ENCODE results near the gene SERAC1.

Gene SERAC1

GRCh38 chr6:158080849-158081656, 87.0 kb downstream of the SERAC1 start:
- DNase-seq (ENCODE audit: low spot score) (no peak), FAIRE-seq (no peak)

- FAIRE-seq (no peak), DNase-seq (ENCODE audit: low spot score) (no peak)
Observed at GRCh38 chr6:158078320-158078719, 89.7 kb downstream of the SERAC1 start.

- no peak for DNase-seq (ENCODE audit: low spot score)
- FAIRE-seq = no peak
Observed at GRCh38 chr6:158077676-158078075, 90.4 kb downstream of the SERAC1 start.

GRCh38 chr6:158076548-158076947, 91.5 kb downstream of the SERAC1 start:
- FAIRE-seq (no peak), DNase-seq (ENCODE audit: low spot score) (no peak)

GRCh38 chr6:158073776-158074175, 94.3 kb downstream of the SERAC1 start:
- FAIRE-seq = no peak
- no peak for DNase-seq (ENCODE audit: low spot score)

GRCh38 chr6:158072083-158072721, 95.9 kb downstream of the SERAC1 start:
- DNase-seq (ENCODE audit: low spot score) = peak; percentile 75
- peak; percentile 17 for FAIRE-seq

GRCh38 chr6:158071121-158072082, 96.7 kb downstream of the SERAC1 start:
- DNase-seq (ENCODE audit: low spot score) = no peak
- no peak for FAIRE-seq

- FAIRE-seq = no peak
- DNase-seq (ENCODE audit: low spot score) = no peak
Observed at GRCh38 chr6:158070513-158070912, 97.5 kb downstream of the SERAC1 start.

GRCh38 chr6:158069800-158070195, 98.3 kb downstream of the SERAC1 start:
- no peak for FAIRE-seq
- no peak for DNase-seq (ENCODE audit: low spot score)

GRCh38 chr6:158068893-158069799, 98.9 kb downstream of the SERAC1 start:
- DNase-seq (ENCODE audit: low spot score) = peak; percentile 72
- FAIRE-seq = no peak

- FAIRE-seq = no peak
- DNase-seq (ENCODE audit: low spot score) = no peak
Observed at GRCh38 chr6:158068156-158068892, 99.7 kb downstream of the SERAC1 start.

GRCh38 chr6:158067436-158068015, 100.5 kb downstream of the SERAC1 start:
- FAIRE-seq (no peak), DNase-seq (ENCODE audit: low spot score) (no peak)

- FAIRE-seq = no peak
Observed at GRCh38 chr6:158066136-158066781, 101.8 kb downstream of the SERAC1 start.

GRCh38 chr6:158064725-158065251, 103.3 kb downstream of the SERAC1 start:
- DNase-seq (ENCODE audit: low spot score) (no peak), FAIRE-seq (no peak)

More at GRCh38 chr6:158066136-158066781, 101.8 kb downstream of the SERAC1 start:
- no peak for DNase-seq (ENCODE audit: low spot score)

- no peak for DNase-seq (ENCODE audit: low spot score)
- FAIRE-seq = no peak
Observed at GRCh38 chr6:158063736-158064135, 104.3 kb downstream of the SERAC1 start.

GRCh38 chr6:158061709-158062461, 106.2 kb downstream of the SERAC1 start:
- no peak for DNase-seq (ENCODE audit: low spot score)
- FAIRE-seq = no peak

- DNase-seq (ENCODE audit: low spot score) = no peak
- FAIRE-seq = no peak
Observed at GRCh38 chr6:158061361-158061708, 106.7 kb downstream of the SERAC1 start.

All from urothelium cell line (cell line).